AG04449 (cell line): Measurements from ENCODE around the gene NAV2.

ENCODE experiments used
- CTCF ChIA-PET: fragments of 350-600 bp; formaldehyde crosslinking; extraction: SDS; loops from one replicate; lab custom pipeline; 2021; ENCODE audit warnings: antibody characterized with exemption; lab: Yijun Ruan, JAX
- POLR2A ChIA-PET: fragments of 400-600, 350-600 bp; formaldehyde crosslinking; extraction: SDS; loops from one replicate; lab custom pipeline; 2020; ENCODE audit warnings: antibody characterized with exemption, inconsistent platforms; lab: Yijun Ruan, JAX
- DNase-seq: peaks from one replicate; pipeline ENCODE4 v3.0.0-alpha.2; 2010; ENCODE audit warnings: low read depth, low spot score
- H3K4me3 ChIP-seq: 2 replicates; pipeline ENCODE4 v1.5.1; 2011; ENCODE audit warnings: low read depth, mild to moderate bottlenecking, control low read depth, low read length
- TF ChIP-seq, protein P1 (sequence below): IDR thresholded peaks from one replicate; pipeline ENCODE4 v1.5.1; 2011; ENCODE audit warnings: mild to moderate bottlenecking, moderate library complexity, low read length, control low read depth, inconsistent platforms; ENCODE audit not compliant: insufficient read depth; ENCODE audit errors: missing control alignments

The NAV2 gene

DNA sequence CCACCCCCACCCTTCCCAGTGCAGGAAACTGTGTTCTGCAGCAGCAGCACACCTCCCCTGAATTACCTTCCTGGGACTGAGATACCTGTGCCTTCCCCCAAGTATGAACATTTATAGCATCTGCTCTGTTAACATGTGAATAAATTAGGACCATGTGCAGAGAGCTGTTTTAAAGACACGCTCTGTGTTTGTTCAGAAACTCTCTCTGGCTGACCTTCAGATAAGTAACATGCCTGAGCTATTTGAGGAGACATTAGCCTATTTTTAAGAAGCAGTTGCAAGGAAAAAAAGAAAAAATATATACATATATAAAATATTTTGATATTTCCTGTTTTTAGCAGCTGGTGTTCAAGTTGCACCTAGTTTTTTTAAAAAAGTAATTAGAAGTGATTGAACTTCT, 5.4 kb downstream of the NAV2 start:
- no peak overlapping the region for H3K4me3 ChIP-seq
- CTCF ChIA-PET = interaction anchor here (1.0 to 16.8 kb wide), 6 partner anchors 9 to 154 kb away, joined by 3 to 150 read pairs (median 4); no protein-coding TSS in a partner anchor
- POLR2A ChIA-PET = interaction anchor here (0.6 kb wide), 1 partner anchor 19 kb away, joined by 3 read pairs; no protein-coding TSS in a partner anchor
- no peak for DNase-seq
- TF ChIP-seq, protein P1, sequence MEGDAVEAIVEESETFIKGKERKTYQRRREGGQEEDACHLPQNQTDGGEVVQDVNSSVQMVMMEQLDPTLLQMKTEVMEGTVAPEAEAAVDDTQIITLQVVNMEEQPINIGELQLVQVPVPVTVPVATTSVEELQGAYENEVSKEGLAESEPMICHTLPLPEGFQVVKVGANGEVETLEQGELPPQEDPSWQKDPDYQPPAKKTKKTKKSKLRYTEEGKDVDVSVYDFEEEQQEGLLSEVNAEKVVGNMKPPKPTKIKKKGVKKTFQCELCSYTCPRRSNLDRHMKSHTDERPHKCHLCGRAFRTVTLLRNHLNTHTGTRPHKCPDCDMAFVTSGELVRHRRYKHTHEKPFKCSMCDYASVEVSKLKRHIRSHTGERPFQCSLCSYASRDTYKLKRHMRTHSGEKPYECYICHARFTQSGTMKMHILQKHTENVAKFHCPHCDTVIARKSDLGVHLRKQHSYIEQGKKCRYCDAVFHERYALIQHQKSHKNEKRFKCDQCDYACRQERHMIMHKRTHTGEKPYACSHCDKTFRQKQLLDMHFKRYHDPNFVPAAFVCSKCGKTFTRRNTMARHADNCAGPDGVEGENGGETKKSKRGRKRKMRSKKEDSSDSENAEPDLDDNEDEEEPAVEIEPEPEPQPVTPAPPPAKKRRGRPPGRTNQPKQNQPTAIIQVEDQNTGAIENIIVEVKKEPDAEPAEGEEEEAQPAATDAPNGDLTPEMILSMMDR = no peak

DNA sequence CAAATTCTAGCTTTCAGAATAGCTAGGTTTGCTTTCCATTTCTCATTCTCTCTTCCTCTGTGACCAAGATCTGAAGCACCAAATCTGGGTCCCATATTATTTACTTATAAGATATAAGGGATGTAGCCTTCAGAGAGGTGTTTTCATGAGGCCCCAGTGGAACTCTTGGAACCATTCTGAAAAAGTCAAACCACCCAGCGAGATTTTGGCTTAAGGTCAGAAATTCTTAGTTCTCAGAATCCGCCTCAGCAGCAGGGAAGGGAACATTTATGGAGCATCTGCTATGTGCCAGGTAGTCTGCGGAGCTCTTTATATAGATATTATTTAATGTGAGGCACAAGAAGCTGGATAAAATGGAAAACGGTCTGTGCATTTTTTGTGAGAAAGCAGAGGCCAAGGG, 6.3 kb downstream of the NAV2 start:
- ChIA-PET POLR2A (interaction anchor here (0.6 kb wide), 1 partner anchor 18 kb away, joined by 3 read pairs; no protein-coding TSS in a partner anchor), CTCF (interaction anchor here (1.1 to 16.8 kb wide), 4 partner anchors 10 to 155 kb away, joined by 3 to 150 read pairs (median 30); no protein-coding TSS in a partner anchor)
- no peak for DNase-seq
- TF ChIP-seq, protein P1 = no peak
- H3K4me3 ChIP-seq = no peak overlapping the region

DNA sequence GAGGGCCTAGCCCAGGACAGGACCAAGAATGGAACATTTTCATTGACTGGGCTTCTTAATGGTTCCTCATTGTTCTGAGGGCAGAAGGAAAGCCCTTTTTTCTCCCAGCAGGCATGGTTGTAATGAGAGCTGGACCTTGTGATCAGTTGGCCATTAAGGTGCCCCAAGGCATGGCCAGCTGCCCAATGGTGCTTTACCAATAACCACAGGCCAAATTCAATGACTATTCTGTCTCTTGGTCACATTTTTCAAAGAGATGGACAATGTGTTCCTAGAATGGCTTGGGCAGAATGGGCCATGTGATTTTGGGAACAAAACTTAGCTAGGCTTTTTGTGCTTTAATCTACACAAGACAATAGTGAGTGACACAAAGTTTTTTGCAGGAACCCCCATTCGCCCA, 7.3 kb downstream of the NAV2 start:
- ChIA-PET CTCF (interaction anchor here (1.0 to 16.8 kb wide), 6 partner anchors 10 to 160 kb away, joined by 3 to 150 read pairs (median 5); no protein-coding TSS in a partner anchor), POLR2A (no interaction called here)
- no peak for DNase-seq
- TF ChIP-seq, protein P1 = no peak
- no peak overlapping the region for H3K4me3 ChIP-seq

DNA sequence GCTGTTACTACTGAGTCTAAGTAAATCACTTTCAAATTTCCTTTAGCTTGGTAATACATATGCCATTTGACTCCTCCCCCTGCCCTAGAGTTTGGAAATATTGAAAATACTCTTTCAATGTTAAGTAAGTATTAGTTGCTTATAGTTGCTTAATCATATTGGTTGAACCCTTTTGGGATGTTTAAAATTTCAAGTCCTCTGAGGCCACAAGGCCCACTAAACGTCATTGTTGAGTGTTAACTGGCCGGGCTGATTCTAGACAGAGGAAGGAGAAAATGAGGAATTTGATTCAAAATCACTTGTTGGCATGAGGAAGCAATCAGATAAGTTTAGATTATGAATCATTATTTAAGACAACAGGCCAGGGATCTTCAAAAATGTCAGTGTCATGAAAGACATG, 8.5 kb downstream of the NAV2 start:
- TF ChIP-seq, protein P1 = no peak
- no peak for DNase-seq
- H3K4me3 ChIP-seq = no peak overlapping the region
- POLR2A ChIA-PET = no interaction called here
- CTCF ChIA-PET = interaction anchor here (1.5 to 16.8 kb wide), 4 partner anchors 15 to 182 kb away, joined by 3 to 150 read pairs (median 30); no protein-coding TSS in a partner anchor

DNA sequence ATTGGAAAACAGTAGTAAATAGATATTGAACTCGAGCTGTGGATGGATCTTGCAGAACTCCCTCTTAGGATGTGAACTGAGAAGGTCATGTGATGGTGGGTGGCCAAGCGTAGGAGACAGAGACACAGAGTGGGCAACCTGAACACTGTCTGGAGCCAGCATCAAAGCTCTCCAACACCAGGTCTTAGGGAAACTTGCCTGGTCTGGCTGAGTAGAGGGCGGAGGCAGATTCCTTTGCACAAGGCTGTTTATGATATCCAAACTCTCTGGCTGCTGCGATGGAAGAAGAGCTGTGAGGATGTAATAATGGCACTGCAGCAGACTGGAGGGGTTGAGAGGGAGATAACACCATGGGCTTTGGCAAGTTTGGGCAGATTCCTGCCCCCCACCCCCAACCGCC, 10.1 kb downstream of the NAV2 start:
- POLR2A ChIA-PET = no interaction called here
- CTCF ChIA-PET = interaction anchor here (0.8 to 16.8 kb wide), 6 partner anchors 10 to 231 kb away, joined by 3 to 150 read pairs (median 18); partner anchors contain the start of gene NAV2
- no peak overlapping the region for H3K4me3 ChIP-seq
- no peak for DNase-seq
- TF ChIP-seq, protein P1 = no peak

DNA sequence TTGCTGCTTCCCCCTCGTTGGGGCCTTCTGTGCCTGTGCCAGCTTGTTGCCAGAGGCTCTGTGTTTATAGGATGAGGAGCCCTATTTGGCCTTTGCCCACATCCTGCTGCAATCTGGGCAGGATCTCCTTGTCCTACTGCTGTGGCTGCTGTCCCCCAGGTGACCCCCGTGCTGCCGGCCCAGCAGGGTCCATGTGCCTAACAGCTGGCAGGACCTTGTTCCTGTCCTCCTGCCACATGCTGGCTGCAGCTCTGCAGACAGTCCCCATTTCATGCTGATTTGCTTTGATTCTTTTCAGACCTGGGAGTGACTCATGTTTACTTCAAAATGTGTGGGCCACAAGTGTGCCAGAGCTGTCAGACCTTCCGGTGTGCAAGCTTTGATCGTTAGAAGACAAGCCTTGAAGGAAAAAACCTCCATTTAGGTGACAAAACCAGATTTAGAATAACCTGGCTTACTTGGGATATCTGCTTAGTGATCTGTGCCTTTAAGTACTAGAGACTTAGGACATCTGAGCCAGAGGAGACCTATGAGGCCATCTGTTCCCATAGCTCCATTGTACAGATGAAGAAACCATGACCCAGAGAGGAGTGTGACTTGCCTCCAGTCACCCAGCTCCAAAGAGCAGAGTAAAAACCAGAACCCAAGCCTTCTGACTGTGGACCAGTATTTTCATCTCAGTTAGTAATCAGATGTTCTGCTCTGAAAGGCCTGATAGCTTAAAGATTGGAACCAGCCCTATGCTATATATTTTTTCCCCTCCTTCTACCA, 11.1 kb downstream of the NAV2 start:
- POLR2A ChIA-PET = interaction anchor here (1.5 kb wide), 1 partner anchor 9 kb away, joined by 6 read pairs; no protein-coding TSS in a partner anchor

More for the DNA sequence above, 11.1 kb downstream of the NAV2 start:
- DNase-seq = no peak
- H3K4me3 ChIP-seq = no peak overlapping the region
- CTCF ChIA-PET = interaction anchor here (0.8 to 16.8 kb wide), 6 partner anchors 11 to 230 kb away, joined by 3 to 150 read pairs (median 18); partner anchors contain the start of gene NAV2
- TF ChIP-seq, protein P1 = no peak
